ENCODE measurements around the gene ACSL1.

ACSL1 gene

GRCh38 chr4:184838249-184839074 lies 12.7 kb upstream of the ACSL1 start:
- no peak for DNase-seq (ENCODE audit: low read depth)

DNA sequence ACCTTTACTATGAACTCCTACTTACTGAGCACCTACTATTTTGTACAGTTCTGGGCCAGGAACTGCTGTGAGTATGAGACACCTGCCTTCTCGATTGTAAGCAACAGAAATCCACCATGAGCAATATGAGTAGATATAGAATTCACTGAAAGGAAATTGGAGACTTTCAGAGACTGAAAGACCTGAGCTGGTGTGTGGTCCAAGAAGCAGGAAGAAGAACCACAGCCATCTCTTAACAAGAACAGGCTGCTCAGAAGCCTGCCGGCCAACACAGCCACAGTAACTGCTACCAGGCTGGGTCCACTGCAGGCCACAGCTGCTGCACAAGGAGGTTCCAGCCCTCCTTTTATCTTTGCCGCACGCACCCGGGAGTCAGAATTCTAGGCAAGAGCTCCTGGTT lies 10.8 kb upstream of the ACSL1 start:
- DNase-seq (ENCODE audit: low read depth) = no peak

- no peak for DNase-seq (ENCODE audit: low read depth)
These were observed 7.5 kb upstream of the ACSL1 start for GRCh38 chr4:184833046-184833838.

DNA sequence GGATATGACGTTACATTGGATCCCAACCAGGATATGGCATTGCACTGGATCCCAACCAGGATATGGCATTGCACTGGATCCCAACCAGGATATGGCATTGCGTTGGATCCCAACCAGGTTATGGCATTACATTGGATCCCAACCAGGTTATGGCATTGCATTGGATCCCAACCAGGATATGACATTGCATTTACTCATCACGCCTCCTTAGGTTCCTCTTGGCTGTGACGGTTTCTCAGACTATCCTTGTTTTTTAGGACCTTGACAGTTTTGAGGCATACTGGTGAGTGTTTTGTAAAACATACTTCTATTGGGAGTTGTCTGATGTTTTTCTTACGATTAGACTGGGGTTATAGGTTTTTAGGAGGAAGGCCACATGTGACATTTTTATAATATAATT lies 5.4 kb upstream of the ACSL1 start:
- no peak for DNase-seq (ENCODE audit: low read depth)

DNA sequence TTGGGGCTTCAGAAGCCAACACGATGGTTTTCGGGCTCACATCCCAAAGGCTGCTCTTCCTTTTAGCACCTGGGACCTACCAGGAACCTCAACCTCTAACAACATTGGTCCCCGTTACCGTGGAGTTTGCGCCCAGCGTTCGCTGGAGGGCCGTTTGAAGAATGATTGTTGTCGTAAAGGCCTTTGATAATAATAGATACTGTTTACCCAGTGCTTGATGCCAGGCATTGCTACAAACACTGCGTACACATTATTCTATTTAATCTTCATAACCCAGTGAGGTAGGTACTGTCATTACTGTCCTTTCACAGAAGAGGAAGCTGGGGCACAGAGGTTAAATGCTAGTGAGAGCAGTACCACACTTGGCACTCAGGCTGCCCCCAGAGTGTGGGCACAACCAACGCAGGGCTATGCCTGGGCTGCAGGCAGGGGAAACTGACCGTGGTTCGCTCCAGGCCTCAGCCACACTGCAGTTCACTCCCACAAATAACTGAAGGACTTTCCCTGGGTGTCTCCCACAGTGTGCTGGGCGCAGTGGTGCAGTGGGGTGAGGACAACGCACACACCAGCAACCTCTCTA lies 1.0 kb upstream of the ACSL1 start:
- no peak for DNase-seq (ENCODE audit: low read depth)

GRCh38 chr4:184825141-184825895 lies 450 bp downstream of the ACSL1 start:
- DNase-seq (ENCODE audit: low read depth) = no peak

DNA sequence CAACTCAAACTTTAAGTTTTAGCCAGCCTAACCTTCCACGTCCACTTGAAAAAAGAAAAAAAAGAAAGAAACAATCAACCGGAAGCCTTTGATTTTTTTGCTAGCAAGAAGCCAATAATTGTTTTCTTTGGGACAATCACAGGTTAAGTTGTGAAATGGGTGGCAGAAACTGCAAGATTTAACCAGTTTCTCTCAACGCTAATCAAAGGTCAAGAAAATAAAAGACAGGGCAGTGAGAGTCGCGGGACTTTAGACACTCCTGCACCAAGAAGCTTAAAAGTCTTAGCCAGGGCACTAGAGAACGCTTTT lies 1.0 kb downstream of the ACSL1 start:
- DNase-seq (ENCODE audit: low read depth) = no peak

GRCh38 chr4:184824081-184824775 lies 1.5 kb downstream of the ACSL1 start:
- DNase-seq (ENCODE audit: low read depth) = no peak

DNA sequence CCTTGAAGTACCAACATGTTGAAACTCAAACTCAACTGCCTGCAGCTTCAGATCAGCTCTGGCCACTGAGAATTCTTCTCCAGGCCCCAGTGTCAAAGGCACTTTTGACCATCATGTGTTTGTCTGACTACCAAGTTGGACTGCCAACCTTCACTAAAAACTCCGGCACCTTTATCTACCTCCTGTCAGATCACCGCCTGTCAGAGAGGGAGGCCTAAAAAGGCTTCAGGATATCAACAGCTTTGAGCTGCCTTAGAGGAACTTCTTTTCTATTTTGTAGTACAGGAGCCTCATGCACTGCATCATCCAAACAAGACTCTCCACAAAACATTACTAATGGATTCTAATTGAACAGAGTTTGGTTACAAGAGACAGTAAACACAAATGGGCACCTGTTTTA lies 2.8 kb downstream of the ACSL1 start:
- DNase-seq (ENCODE audit: low read depth) = no peak

DNA sequence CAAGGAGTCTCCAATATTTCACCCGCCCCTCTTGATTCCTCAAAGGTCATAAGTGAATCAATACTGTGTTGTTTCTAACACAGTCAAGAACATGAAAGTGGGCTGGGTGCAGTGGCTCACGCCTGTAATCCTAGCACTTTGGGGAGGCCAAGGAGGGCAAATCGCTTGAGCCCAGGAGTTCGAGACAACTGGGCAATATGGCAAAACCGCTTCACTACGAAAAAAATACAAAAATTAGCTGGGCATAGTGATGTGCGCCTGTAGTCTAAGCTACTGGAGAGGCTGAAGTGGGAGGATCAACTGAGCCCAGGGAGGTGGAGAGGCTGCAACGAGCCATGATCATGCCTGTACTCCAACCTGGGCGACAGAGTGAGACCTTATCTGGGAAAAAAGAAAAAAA lies 3.4 kb downstream of the ACSL1 start:
- DNase-seq (ENCODE audit: low read depth) = no peak

DNA sequence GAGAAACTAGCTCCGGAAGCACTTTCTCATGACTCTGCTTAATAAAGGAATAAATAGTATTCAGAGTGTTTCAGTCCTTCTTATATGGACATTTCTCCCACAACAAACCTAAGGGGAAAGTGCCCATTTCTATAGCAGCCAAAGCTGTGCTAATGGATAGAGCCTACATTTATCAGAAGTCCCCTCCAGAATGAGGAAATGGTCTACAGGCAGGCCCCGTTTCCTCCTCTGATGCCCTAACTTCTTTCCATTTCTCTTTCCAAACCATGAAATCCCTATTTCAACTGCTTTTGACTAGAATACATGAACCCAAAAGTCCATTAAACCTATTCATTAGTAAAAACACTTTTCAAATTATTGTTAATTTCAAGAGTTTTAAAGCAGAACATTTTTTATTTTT lies 4.5 kb downstream of the ACSL1 start:
- no peak for DNase-seq (ENCODE audit: low read depth)

- no peak for DNase-seq (ENCODE audit: low read depth)
These were observed 6.0 kb downstream of the ACSL1 start for GRCh38 chr4:184819786-184820185.

DNA sequence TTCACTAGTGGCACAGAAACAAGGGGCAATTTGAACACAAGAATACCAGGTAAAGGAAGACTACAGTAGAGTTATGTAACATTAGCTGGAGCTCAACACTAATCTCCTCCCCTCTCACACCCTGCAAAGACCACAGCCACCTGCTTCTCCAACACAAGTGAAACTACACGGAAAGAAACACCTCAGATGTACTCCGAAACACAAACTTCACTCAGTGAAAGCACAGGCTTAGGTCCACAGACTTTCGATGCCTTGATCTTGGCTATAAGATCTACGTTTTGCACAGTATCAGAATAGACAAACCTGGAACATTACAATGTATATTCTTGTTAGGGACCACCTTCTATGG lies 7.6 kb downstream of the ACSL1 start:
- DNase-seq (ENCODE audit: low read depth) = no peak

DNA sequence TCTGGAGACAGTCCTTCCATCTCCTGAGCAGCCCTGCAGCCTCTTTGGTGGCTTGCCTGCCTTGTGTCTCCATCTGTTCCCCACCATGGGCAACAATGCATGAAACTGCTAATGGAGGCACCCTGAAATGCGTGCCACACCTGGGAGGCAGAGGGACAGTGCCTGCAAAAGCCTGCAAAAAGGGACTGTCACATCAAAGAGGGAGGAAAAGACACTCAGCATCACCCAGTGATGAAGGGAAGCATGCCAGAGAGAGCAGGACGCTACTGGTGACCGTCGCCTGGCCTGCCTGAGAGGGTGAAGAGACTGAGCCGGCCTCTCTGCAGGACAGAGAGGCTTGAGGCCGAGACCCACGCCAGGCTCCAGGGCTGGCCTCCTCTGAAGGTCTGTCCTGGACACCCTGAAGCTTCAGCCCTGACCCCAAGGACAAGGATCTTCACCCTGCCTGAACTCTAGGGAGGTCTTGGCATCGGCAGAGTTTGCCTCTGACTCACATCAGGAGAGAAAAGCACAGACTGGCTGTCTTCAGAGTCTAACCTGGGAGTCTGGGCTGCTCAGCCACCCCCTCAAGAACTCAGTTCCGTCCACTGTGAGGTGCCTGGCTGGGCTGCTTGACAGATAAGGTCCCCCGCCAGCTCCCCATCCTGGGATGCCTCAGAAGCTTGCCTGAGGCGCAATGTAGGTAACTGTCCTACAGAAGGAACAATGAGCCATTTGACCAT lies 8.1 kb downstream of the ACSL1 start:
- DNase-seq (ENCODE audit: low read depth) = no peak

DNA sequence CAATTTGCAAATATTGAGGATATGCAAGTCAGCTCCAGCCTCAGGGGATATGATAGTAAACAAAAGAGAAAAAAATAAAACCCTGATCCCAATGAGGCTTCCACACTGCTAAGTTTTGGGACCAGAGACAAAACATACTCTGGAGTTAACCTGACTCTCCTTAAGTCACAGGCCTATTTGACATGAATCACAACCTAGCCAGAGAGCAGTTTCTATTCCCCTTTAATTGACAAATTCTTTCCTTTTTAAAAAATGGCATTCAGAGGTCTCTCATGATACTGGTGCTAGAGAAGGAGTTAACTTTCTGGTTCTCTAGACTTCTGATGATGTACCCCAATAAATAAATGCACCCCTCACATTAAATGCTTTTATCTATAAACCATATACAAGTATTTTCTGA lies 8.8 kb downstream of the ACSL1 start:
- no peak for DNase-seq (ENCODE audit: low read depth)

DNA sequence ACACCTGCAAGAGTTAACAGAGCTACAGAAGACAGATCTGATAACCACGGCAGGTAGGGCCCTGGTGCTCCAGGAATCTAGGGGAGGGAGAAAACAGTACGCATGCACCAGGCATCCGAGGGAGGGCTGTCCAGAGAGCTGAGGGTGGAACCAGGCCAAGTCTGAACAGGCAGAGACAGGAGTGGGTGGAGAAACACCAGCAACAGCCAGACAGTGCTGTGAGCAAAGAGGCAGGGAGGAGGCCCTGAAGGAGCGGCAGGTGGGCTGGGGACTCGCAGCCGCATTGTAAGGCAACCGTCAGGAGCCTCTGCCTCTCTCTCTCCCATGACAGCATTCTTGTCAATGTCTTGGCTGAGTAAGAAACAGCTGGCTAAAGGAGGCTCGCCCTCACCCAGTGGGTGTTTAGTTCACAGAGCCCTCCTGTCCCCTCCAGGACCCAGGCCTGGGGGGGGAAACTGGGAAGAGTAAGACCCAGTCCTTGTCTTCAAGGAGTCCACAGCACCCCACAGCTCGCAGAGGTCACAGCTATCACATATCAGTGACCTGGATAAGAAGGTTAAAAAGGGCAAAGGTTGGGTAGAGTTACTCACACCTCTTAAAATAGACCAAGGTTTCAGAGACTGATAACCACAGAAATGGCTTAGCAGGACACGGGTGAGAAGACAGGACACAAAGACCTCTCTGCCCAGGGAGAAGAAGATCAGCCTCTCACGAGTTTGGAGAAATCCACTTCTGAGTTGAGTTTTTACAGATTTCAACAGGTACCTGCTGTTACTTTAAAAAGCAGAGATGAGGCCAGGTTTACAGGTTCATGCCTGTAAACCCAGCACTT lies 10.5 kb downstream of the ACSL1 start:
- no peak for DNase-seq (ENCODE audit: low read depth)

DNA sequence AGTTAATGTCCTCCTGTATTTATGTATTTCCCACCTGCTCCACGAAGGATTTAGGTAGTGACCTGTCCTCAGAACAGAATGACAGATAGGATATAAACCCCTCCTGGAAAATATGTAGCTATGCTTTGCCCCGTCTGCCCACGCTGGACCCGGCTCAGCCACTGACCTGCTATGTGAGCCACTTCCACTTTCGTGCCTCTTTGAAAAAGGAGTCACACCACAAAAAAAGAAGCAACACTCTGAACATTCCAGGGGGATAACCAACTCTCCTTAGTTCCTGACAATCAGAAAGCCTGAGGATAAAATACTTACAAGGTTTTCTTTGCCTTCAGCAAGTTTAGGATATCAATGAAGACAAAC lies 11.1 kb downstream of the ACSL1 start:
- no peak for DNase-seq (ENCODE audit: low read depth)

DNA sequence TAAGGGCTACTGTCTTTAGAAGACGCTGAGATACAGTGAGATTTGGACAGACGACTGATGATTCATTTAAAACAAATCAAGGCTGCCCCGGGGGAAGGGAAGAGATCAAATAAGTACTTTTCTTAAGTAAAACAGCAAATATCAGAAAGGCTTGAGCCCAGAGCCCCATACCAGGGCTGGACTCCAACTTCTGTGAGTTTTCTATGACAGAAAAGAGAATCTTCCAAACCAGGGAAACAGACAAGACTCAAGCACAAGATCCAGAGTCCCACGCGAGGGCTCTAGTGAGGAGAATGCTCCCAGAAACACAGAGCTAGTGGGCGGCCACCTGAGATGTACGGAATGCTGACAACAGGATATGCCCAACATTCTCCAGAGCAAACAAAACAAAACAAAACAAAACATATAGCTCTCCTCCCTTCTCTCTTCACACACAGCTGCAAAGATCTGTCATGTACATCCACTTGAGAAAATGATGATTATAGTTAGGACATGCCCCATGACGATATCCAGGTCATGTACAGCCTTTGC lies 13.1 kb downstream of the ACSL1 start:
- no peak for DNase-seq (ENCODE audit: low read depth)

DNA sequence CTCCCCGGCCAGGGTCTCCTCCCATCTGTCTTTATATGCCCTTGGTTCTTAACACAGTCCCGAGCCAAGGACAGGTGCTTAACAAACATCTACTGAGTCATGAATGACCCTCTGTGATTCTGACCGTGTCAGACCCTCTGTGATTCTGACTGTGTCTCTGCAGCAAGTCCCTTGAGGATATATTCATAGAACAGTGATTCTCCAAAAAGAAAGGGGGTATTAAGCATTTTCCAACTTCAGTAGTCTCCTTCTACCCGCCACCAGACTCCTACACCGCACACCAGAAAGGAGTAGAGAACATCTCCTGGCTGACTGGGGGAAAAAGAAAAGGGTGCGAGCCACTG lies 13.6 kb downstream of the ACSL1 start:
- DNase-seq (ENCODE audit: low read depth) = no peak

DNA sequence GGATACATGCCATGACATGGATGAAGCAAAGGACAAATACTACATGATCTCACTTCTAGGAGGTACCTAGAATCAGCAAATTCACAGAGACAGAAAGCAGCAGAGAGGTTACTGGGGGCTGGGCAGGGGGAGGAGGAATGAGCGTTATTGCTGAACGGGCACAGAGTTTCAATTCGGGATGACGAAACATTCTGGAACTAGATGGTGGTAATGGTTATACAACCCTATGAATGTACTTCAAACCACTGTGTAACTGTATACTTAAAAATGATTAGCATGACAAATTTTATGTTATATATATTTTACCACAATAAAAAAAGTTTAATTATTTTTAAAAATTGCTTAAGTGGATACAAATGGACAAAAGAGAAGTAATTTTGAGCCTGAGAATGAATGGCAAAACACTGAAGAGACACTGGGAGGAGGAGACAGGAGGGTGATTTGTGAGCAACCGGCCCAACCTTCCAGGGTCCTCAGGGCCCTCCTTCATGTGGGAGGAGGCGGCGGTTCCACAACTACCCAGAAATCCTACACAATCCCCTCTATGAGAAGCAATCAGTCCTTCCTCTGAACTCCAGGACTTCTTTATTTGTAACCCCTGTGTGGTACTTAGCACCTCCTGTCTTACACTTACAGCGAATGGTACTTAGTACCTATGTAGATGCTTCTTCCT lies 14.1 kb downstream of the ACSL1 start:
- DNase-seq (ENCODE audit: low read depth) = no peak

Data from activated T-helper 9 cell treated with anti-CD3 and anti-CD28 coated beads, Interleukin-2, amount 50 U/mL, for 16 hours (primary cell).